Glutamatergic neuron (in vitro differentiated cells): Measurements from ENCODE around the gene KNL1. TPM values are rescaled to one million over a fixed set of nuclear protein-coding genes. Genes with fewer than 3 reads are reported as not detected.

Experiments used
- DNase-seq: peaks from one replicate; pipeline ENCODE4 v3.0.0; 2022
- H3K27ac Mint-ChIP-seq: one replicate; pipeline ENCODE4 v1.8.0; 2020; ENCODE audit warnings: mild to moderate bottlenecking, mixed read lengths, inconsistent platforms; ENCODE audit not compliant: unreplicated experiment
- H3K27me3 Mint-ChIP-seq: one replicate; pipeline ENCODE4 v1.8.0; 2020; ENCODE audit warnings: mild to moderate bottlenecking, moderate library complexity, mixed read lengths, inconsistent platforms; ENCODE audit not compliant: unreplicated experiment
- H3K36me3 Mint-ChIP-seq: one replicate; pipeline ENCODE4 v1.8.0; 2020; ENCODE audit warnings: mild to moderate bottlenecking, mixed read lengths, inconsistent platforms; ENCODE audit not compliant: unreplicated experiment
- H3K4me1 Mint-ChIP-seq: one replicate; pipeline ENCODE4 v1.8.0; 2020; ENCODE audit warnings: mild to moderate bottlenecking, low read depth, mixed read lengths, inconsistent platforms; ENCODE audit not compliant: unreplicated experiment
- H3K4me3 Mint-ChIP-seq: one replicate; pipeline ENCODE4 v1.8.0; 2020; ENCODE audit warnings: mild to moderate bottlenecking, mixed read lengths, inconsistent platforms; ENCODE audit not compliant: unreplicated experiment
- H3K9me3 Mint-ChIP-seq: one replicate; pipeline ENCODE4 v1.8.0; 2020; ENCODE audit warnings: mild to moderate bottlenecking, moderate library complexity, mixed read lengths, inconsistent platforms; ENCODE audit not compliant: unreplicated experiment
- total RNA-seq: library from RNA; stranded (reverse); fragmentation: NEBNext Ultra II Directional; extraction: Animal tissue kit (Norgen Biotek cat#: 25700); gene quantifications from one replicate; pipeline ENCODE4 v1.2.1, GENCODE V29; 2021; ENCODE audit not compliant: unreplicated experiment
- TF ChIP-seq, protein P1 (sequence below): fragments of 200-600 bp; sonication (generic); IDR thresholded peaks from one replicate; pipeline ENCODE4 v1.5.0; 2021; ENCODE audit not compliant: partially characterized antibody, unreplicated experiment

Gene KNL1
- total RNA-seq, 1 donor from 2014 or later, result 4.0 TPM

DNA sequence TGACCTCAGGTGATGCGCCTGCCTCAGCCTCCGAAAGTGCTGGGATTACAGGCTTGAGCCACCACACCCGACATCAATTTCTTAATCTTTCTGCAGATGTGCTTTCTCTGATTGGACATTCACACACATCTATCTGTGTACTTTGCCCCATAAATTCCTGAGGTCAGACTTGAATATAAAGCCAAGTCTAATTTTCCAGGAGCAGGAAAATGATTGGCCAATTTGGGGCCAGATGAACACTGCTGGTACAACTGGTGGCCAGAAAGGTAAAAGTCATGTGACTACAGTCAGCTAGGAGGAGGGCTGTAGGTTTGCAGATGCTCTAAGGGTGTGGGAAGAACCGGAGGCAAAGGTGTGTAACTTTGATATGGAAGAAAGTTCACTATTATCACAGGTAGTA lies 97.7 kb downstream of the KNL1 start:
- no peaks in the 10 kb centered on the region for H3K36me3 Mint-ChIP-seq

DNA sequence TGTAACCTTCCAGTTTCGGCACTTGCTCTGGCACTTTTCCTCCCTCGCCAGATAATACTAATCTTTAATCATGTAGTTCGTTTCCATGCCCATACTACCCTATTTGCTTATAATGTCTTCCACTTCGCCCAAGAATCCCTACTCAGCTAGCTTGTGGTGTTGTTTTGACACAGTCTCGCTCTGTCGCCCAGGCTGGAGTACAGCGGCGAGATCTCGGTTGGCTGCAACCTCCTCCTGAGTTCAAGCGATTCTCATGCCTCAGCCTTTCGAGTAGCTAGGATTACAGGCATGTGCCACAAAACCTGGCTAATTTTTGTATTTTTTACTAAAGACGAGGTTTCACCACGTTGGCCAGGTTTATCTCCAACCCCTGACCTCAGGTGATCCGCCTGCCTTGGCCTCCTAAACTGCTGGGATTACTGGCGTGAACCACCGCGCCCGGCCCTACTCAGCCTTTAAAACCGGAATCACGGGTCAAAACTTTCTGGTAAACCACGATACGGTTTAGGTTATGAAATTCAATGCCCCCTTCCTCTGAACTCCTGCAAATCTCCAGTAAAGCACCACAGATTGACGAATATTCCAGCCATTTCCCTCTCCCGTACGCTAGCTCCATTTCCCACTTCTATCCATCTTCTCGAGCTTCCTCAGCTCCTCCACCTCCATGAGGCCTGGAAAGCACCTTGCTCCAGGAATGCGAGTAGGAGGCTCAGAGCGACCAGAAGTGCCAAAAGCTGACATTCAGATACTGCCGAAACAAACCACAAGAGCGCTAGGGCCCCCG lies 100.0 kb downstream of the KNL1 start:
- peaks cover 2% of the 10 kb centered on the region for H3K4me1 Mint-ChIP-seq
- DNase-seq, result no peak
- H3K27me3 Mint-ChIP-seq, result peaks cover 4% of the 10 kb centered on the region

More for the DNA sequence above, 97.7 kb downstream of the KNL1 start:
- Mint-ChIP-seq H3K4me3 (no peak overlapping the region), H3K27me3 (peaks cover 4% of the 10 kb centered on the region), H3K9me3 (peaks cover 4% of the 10 kb centered on the region), H3K27ac (no peak overlapping the region), H3K4me1 (peaks cover 2% of the 10 kb centered on the region)
- TF ChIP-seq, protein P1, sequence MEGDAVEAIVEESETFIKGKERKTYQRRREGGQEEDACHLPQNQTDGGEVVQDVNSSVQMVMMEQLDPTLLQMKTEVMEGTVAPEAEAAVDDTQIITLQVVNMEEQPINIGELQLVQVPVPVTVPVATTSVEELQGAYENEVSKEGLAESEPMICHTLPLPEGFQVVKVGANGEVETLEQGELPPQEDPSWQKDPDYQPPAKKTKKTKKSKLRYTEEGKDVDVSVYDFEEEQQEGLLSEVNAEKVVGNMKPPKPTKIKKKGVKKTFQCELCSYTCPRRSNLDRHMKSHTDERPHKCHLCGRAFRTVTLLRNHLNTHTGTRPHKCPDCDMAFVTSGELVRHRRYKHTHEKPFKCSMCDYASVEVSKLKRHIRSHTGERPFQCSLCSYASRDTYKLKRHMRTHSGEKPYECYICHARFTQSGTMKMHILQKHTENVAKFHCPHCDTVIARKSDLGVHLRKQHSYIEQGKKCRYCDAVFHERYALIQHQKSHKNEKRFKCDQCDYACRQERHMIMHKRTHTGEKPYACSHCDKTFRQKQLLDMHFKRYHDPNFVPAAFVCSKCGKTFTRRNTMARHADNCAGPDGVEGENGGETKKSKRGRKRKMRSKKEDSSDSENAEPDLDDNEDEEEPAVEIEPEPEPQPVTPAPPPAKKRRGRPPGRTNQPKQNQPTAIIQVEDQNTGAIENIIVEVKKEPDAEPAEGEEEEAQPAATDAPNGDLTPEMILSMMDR, result no peak
- no peak for DNase-seq

DNA sequence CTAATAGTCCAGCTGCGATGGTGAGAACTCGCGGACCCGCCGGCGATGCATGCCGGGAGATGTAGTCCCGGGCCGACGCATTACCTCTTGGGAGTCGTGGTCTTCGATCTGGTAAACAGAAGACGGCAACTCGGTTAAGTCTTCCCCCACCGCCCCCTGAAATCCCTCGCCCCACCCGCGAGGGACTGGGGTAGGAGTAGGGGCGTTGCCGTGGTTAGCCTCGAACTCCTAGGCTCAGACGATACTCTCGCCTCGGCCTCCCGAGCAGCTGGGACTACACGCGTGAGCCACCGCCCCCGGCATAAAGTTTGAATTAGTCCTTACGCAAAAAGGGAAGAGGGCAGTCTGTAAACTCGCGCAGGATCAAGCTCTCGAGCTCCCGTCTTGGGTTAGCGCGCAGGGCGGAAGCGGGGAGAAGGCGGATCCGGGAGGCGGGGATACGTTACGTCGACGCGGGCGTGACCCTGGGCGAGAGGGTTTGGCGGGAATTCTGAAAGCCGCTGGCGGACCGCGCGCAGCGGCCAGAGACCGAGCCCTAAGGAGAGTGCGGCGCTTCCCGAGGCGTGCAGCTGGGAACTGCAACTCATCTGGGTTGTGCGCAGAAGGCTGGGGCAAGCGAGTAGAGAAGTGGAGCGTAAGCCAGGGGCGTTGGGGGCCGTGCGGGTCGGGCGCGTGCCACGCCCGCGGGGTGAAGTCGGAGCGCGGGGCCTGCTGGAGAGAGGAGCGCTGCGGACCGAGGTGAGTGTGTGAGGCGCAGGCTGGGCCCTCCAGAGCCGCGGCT lies 100.8 kb downstream of the KNL1 start, which contains the start of gene RAD51:
RAD51 (plus strand) TSS at position 487 of the 781 bp plus-strand sequence. CDS start 3,585 bp downstream, outside the sequence.
- peaks cover 2% of the 10 kb centered on the region for H3K4me1 Mint-ChIP-seq
- H3K27ac Mint-ChIP-seq, result peak within 1 kb of the TSS; percentile 92
- TF ChIP-seq, protein P1, result no peak
- H3K4me3 Mint-ChIP-seq, result peak within 1 kb of the TSS; percentile 96
- H3K9me3 Mint-ChIP-seq, result peaks cover 4% of the 10 kb centered on the region
- peaks cover 4% of the 10 kb centered on the region for H3K27me3 Mint-ChIP-seq
- H3K36me3 Mint-ChIP-seq, result no peaks in the 10 kb centered on the region
- peak; percentile 95 for DNase-seq

More for the DNA sequence above, 100.0 kb downstream of the KNL1 start:
- Mint-ChIP-seq H3K9me3 (peaks cover 4% of the 10 kb centered on the region), H3K27ac (peak overlapping the region; percentile 92), H3K36me3 (no peaks in the 10 kb centered on the region), H3K4me3 (peak overlapping the region; percentile 96)
- TF ChIP-seq, protein P1, result no peak

DNA sequence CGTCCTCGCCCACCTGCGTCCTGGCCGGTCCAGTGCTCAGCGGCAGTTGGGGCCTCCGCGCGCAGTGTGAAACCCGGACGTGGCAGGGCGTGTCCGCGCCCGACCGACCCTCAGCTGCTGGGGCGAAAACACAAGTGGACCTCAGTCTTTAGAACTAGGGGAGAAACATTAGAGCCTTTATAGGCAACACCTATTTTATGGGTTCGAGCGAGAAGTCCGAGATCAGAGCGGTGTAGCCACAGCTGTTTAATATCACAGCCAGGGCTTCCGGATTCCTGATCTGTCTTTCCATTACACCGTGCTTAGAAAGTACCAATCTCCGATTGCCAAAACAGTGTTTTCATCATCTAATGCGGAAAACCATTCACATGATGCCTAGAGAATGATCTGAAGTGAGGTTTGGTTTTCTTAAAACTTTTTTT lies 101.4 kb downstream of the KNL1 start:
- TF ChIP-seq, protein P1, result no peak
- Mint-ChIP-seq H3K27me3 (peaks cover 4% of the 10 kb centered on the region), H3K4me1 (peaks cover 2% of the 10 kb centered on the region), H3K9me3 (peaks cover 4% of the 10 kb centered on the region), H3K27ac (peak overlapping the region; percentile 17), H3K36me3 (no peaks in the 10 kb centered on the region), H3K4me3 (peak overlapping the region; percentile 96)
- no peak for DNase-seq
